NB4 (cell line): ENCODE measurements around the gene CEP162.

Experiments used
- MYC ChIP-seq: IDR thresholded peaks from 2 replicates; pipeline ENCODE4 v1.6.1; 2011; ENCODE audit warnings: low read depth, low read length
- POLR2A ChIP-seq: IDR thresholded peaks from 2 replicates; pipeline ENCODE4 v1.6.1; 2011; ENCODE audit warnings: mild to moderate bottlenecking; ENCODE audit not compliant: insufficient read length; ENCODE audit errors: extremely low read depth
- TF ChIP-seq, protein P1 (sequence below): IDR thresholded peaks from one replicate; pipeline ENCODE4 v1.5.1; 2012; ENCODE audit warnings: low read depth, low read length
- TF ChIP-seq, protein P2 (sequence below): IDR thresholded peaks from 2 replicates; pipeline ENCODE4 v1.6.1; 2011; ENCODE audit warnings: low read depth, low read length

DNA sequence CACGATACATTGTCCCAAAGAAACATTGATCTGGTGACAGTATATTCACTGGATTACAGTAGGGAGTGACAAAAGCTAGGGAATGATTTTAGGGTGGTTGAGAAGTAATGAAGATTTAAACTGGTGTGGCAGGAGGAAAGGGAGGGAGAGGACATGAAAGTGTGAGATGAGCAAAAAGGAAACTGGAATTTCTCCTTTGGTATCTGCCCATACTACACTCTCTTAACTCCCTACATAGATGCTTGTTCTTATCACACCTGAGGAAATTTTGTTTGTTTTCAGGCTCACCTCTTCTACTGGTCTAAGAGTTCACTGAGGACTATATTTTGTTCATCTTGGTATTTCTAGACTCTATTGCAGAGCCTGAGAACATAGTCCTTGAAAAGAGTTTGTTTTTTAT is 44.9 kb upstream of the CEP162 start:
- TF ChIP-seq, protein P1, sequence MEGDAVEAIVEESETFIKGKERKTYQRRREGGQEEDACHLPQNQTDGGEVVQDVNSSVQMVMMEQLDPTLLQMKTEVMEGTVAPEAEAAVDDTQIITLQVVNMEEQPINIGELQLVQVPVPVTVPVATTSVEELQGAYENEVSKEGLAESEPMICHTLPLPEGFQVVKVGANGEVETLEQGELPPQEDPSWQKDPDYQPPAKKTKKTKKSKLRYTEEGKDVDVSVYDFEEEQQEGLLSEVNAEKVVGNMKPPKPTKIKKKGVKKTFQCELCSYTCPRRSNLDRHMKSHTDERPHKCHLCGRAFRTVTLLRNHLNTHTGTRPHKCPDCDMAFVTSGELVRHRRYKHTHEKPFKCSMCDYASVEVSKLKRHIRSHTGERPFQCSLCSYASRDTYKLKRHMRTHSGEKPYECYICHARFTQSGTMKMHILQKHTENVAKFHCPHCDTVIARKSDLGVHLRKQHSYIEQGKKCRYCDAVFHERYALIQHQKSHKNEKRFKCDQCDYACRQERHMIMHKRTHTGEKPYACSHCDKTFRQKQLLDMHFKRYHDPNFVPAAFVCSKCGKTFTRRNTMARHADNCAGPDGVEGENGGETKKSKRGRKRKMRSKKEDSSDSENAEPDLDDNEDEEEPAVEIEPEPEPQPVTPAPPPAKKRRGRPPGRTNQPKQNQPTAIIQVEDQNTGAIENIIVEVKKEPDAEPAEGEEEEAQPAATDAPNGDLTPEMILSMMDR: no peak
- TF ChIP-seq POLR2A (no peak), MYC (no peak)
- TF ChIP-seq, protein P2, sequence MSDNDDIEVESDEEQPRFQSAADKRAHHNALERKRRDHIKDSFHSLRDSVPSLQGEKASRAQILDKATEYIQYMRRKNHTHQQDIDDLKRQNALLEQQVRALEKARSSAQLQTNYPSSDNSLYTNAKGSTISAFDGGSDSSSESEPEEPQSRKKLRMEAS: no peak
